HG03108 (cell line): ENCODE measurements around the gene OR9A2.

Experiments
- ATAC-seq: cut with Tn5 transposase; IDR thresholded peaks from one replicate; pipeline ENCODE4 v1.9.1; 2021; ENCODE audit warnings: moderate library complexity; ENCODE audit not compliant: unreplicated experiment

Gene OR9A2, protein sequence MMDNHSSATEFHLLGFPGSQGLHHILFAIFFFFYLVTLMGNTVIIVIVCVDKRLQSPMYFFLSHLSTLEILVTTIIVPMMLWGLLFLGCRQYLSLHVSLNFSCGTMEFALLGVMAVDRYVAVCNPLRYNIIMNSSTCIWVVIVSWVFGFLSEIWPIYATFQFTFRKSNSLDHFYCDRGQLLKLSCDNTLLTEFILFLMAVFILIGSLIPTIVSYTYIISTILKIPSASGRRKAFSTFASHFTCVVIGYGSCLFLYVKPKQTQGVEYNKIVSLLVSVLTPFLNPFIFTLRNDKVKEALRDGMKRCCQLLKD

DNA sequence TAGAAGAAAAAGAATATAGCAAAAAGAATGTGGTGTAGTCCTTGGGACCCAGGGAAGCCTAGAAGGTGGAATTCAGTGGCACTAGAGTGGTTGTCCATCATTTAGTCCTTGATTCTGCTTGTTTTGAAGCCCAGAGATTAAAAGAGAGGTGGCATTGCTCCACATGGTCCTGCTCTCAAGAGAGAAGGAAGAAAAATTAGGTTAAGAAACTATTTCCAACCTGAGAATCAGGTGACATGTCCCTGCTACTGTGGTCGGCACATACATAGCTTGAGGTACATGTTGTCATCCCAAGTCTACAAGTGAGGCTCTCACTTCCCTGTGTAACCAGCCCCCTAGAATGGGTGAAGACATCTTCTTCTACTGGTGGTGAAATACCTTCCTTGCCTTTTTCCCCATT is at the start of gene OR9A2:
OR9A2 (minus strand) TSS at position 101 of the 400 bp plus-strand sequence; CDS start at position 101, 0 bp downstream.
- ATAC-seq: no peak

DNA sequence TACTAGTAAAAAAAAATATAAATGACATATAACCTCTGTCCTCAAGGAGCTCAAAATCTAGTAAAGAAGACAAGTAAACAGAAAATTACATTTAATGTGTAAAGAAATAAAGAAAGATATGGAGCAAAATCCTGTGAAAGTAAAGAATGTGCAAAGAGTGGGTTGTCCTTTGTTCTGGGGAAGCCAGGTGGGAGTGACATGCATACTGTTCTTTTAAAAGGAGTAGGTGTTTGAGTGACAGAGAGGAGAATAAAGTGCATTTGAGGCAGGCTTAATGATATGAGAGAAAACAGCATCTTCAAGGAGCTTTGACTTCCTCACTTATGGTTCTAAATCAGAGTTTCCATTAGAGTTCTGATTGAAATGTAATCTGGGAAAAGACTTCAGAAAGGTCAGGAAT is 47.2 kb upstream of the OR9A2 start:
- ATAC-seq: no peak

DNA sequence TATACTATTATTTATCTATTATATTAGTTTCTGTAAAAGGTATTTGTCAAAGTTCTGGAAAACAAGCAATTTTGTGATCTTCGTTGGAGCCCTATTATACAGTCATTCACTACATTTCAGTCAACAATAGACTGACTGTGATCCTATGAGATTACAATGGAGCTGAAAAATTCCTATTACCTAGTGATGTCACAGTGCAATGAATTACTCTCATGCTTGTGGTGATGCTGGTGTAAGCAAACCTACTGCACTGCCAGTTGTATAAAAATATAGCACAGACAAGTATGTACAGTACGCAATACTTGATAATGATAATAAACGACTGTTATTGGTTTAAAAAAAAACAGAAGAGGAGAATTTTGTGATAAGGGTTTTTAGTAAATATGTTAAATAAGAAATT is 46.6 kb upstream of the OR9A2 start:
- ATAC-seq: no peak

DNA sequence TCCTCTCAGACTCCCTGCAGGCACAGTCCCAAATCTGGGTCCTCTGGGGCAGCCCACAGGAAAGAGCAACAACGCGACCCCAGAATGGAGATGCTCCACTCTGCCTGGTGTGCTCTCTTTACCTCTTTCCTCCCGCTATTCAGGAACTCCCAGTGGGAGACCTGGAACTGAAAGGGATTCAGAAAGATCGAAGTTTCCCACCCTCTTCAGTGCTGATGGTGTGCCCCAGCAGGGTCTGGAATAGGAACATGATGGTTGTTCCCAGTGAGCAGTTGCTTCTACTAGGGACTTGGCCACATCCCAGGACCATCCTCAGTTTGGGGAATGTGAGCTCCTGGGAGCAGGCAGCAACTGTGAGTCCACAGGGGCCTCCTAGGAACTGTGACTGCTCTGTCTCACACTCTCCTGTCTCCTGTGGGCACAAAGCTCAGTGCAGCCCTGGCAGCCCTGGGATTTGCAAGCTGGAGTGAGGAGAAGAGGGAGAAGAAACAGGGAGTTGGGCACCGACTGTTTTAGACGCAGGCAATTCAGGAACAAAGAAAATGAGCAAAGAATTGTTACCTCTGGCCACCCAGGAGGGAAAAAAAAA is 43.1 kb upstream of the OR9A2 start:
- no peak for ATAC-seq

DNA sequence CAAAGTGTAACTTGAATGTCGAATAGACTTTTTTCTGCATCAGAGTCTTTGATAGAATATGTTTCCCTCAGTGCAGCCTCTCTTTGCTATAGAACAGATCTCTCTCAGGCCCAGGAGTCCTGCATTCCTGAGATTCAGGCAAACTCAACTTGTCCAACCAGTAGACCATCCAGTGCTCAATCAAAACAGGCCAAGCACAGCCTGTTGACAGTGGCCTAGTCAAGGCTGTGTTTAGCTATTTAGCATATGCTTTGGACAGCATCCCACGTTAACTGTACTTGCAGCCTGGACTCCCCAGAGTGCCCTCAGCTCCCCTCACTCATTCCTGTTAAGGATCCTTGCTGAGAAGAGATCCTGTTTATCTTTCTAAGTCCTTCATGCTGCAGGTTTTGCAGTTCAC is 41.5 kb upstream of the OR9A2 start:
- ATAC-seq: no peak

DNA sequence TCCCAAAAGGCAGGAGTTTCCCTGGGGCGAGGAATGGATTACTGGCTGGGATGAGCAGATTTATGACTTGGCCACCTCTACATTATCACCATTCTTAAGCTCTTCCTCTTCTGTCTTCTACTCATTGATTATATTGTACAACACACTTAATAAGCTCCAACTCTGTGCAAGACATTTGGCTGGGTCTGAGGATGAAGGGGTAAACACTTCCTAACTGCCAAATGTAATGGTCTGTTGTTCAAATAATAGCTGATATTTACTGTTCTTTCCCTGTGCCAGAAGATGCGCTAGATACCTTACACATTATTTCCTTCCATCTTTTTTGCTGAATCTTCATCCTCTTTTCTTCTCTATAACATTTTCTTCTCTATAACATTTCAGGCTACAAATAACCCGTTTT is 36.8 kb upstream of the OR9A2 start:
- ATAC-seq: no peak

DNA sequence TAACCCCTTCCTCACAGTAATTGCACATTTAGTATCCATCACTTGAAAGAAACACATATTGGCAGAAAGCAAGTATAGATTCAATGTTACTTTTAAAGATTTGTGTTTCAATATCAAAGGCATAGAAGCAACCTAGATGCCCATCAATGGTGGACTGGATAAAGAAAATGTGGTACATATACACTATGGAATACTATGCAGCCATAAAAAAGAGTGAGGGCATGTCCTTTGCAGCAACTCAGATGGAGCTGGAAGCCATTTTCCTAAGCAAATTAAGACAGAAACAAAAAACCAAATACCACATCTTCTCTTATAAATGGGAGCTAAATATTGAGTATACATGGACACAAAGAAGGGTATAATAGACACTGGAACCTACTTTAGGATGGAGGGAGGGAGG is 28.8 kb upstream of the OR9A2 start:
- no peak for ATAC-seq

DNA sequence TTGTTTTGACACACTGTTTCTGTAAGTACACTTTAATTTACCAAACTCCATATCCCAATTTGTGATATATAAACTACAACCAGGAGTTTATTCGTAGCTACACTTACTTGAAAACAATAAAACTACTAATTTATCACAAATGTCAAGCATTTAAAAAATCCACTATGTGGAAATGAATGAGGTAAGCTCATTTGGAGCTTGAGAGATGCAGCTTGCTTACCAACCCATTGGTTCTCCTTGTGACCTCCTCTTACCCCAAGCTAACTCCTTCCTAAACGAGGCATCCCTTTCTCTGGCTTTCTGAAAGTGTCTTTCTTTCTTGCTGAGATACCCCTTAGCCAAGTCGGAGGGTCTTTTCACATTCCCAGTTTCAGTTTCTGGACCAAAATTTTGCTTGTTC is 27.7 kb upstream of the OR9A2 start:
- ATAC-seq: no peak

DNA sequence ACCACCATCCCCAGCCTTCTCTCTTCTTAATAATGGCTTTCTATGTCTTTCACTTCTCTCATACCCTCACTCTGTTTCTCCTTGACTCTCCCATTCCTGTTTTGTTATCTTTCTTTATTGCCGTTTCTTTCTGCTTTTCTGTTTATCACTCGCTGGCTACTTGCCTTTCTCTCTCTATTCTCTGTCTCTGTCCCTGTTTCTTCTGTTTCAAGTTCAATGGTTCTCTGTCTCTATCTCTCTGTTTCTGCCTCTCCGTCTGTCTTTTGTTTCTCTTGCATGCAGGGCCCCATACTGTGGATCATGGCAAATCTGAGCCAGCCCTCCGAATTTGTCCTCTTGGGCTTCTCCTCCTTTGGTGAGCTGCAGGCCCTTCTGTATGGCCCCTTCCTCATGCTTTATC is 25.1 kb upstream of the OR9A2 start, which contains the start of gene OR6V1:
OR6V1 (plus strand) TSS at position 301 of the 400 bp plus-strand sequence; CDS start at position 301, 0 bp downstream.
- ATAC-seq: no peak

DNA sequence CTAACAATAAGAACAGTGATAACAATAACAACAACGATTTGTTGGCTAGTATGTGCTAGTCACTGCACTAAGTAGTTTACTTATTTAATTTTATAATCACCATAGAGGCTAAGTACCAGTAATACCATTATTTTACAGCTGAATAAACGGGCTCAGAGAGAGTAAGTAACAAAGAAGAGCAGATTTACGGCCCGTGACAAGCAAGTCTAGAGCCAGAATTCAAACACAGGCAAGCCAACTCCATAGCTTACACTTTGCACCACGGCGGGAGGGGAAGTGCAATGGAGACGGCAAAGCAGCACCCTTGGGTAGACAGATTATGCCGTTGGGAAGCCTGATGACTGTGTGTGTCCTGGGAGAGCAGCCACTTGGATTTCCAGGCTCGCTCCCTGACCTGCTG is 24.0 kb upstream of the OR9A2 start:
- ATAC-seq: no peak

DNA sequence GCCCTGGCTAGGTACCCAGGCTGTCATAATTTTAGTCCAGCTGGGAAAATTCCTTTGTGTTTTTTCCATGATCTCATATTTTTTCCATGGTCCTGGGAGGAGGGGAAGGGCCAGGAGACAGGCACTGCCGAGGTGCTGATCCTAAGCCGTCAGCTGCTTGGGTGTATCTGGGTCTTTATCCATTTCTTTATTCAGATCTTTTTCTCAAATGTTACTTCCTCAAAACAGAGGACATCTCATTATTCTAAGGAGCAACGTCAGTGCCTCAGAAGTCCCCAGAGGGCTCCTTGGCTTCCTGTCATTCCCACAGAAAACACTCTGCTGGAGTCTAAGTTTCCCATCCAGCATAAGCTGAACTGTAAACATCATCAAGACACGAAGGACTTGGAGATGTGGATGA is 22.4 kb upstream of the OR9A2 start:
- no peak for ATAC-seq

DNA sequence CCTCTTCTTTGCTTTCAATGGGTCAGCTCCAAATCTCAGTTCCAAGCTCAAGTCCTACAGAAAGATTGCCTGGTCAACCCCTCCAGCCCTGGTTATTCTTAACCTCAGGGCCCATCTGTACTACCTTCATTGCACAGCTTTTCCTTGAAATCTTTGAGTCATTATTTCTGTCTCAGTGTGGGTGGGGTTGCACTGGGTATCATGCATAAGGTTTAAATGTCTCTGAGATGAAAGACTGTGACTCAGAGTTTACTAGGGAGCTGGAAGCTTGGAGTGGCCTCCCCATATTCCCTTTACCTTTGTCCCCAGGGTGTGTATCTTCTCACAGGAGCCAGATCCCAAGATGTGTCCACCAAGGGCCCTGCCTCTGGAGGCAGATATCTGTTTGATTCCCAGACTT is 21.9 kb upstream of the OR9A2 start:
- no peak for ATAC-seq

DNA sequence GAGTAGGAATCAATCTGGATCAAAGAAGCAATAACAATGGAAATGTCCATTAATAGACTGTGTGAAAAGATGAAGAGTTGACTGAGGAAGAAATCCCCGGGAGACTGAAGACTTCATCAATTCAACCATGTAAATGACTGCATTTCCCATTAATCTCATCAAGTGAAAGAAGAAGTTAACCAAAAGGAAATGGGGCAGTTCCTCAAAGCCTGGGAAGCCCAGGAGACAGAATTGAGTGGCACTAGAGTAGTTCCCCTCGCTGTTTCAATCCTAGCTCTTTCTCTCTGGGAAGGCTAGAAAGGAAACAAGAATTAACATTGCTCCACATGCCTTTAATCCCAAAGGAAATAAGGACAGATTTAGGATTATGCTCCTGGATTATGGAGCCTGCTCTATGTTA is 20.4 kb upstream of the OR9A2 start:
- ATAC-seq: no peak

DNA sequence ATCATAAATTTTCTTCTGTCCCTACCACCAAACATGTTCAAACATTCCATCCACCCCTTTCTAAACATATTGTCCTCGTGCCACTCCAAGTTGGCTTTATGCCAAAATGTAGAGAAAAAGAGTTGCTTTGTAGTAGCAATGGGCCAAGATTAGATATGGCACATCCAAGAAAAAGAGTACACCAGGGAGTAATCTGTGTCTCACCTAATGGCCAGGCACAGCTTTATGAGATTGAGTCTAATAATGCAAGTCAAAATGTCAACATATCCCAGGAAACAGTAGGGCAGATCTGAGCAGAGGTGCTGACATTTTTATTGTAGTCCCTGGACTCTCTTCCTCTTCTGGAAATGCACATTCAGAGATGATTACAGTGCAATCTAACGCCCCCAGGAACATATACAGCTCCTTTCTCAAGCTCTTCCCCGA is 19.5 kb upstream of the OR9A2 start:
- no peak for ATAC-seq

DNA sequence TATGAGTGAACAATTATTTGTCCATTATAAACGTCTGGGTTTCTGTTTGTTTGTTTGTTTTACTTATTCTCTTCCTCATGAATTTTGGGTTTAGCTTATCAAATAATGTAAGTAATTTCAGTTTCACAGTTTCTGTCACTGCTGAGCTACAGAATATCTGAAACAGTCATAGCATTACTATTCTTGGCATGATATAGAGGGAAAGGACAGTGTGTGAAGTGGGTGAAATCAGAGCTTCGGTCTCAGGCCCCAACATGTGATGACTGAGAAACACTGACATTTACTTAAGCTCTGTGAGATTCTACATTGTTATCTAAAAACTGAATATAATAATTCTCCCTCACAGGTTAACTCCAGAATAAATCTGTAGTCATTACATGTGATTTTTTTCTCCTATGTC is 16.5 kb upstream of the OR9A2 start:
- no peak for ATAC-seq

DNA sequence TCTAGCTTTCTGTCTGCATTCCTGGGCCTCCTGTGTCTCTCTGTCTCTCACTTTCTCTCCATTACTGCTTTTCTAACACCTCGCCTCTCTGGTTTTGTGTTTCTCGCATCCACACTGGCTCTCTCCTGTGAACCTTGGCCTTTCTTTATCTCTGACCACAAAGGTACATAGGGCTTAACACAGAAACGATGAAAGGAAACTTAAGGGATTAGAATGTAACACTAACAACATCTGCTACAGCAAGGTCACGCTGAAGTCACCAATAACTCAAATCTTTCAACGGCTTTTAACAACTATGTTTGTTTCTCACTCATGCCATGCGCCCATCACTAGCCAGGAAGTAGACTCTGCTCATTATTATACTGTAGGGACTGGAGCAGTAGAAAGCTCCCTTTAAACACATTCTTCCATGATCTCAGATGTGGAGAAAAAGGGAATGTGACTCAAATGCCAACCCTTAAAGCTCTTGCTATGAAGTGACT is 15.9 kb upstream of the OR9A2 start:
- ATAC-seq: no peak

DNA sequence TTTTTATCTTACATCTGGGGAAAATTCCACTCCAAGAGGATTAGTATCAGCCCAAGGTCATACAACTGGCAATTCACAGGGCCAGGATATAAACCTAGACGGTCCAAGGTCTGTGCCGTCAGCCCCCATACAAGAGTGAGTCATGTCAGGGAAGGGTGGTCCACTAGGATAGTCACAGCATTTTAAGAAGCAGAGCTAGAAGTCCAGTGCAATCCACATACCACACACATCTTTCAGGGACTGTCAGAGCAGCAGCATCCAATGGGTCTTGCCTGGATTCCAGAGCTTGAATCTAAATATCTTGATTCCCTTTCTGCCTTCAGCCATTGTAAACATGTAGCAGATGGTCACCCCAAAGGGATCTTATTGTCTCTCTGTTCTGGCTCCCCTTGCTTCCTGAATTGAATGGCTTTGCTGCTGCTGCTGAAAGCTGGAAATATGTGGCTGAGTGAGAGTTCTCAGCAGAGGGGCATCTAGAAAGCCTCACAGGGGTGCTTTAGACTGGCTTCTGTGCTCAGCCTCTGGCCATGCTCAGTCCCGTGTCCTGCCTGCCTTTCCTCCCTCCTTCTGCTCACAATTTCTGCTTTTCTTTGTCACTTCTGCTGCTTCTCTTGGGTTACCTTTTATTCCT is 15.3 kb upstream of the OR9A2 start:
- ATAC-seq: no peak

DNA sequence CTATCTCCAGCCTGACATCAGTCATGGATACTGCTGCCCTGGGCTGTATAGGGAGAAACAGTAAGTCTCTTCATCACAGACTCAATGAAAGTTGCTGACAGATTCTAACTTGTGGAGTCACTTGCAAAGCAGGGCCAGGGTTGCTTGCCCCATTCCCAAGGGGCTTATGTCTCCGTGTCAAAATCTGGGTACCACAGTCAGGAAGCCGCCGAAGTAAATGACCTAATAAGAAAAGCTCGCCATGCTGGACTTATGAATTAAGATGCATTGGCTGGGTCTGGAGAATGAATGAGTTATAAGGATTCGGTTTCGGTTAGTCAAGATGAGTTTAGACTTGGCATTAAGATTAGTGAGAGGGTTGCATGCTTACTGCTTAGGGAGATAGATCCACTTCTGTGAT is 14.4 kb upstream of the OR9A2 start:
- no peak for ATAC-seq

DNA sequence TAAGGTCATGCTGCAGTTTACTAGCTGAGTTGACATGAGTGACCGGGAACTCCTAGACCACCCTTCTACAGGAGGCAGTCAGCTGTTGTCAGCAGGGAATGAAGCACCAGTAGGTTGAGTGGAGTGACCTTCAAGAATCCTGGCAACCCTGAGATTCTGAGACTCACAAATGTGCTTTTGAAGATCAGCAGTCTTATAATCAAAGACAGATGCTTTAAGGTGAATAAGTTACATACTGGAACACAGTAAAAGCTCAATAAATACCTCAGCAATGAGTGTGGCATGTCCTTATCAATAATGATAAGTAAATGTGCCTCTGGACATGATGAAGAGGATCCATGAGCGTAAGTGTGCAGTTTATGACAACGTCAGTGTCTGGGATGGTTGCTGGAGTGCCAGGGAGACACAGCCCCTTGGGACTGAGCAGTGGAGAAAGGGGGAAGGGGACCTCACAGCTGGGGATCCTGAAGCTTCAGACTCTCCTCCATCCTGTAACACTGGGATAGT is 13.3 kb upstream of the OR9A2 start:
- no peak for ATAC-seq

DNA sequence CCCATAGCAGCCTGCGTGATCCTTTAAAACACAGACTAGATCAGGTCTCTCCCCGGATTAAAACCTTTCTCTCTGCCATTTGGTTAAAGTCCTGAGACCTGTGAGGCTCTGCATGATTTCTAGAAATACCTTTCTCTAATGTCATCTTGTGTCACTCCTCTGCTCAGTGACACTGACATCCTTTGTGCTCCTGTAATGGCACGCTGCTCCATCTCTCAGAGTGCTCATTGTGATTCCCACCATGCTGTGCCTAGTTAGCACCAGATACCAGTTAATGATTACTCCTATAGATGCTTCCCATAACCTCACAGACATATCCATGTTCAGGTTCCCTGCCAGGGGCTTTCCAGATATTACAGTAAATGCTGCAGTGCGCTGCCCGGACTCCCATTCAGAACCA is 11.7 kb upstream of the OR9A2 start:
- ATAC-seq: no peak

DNA sequence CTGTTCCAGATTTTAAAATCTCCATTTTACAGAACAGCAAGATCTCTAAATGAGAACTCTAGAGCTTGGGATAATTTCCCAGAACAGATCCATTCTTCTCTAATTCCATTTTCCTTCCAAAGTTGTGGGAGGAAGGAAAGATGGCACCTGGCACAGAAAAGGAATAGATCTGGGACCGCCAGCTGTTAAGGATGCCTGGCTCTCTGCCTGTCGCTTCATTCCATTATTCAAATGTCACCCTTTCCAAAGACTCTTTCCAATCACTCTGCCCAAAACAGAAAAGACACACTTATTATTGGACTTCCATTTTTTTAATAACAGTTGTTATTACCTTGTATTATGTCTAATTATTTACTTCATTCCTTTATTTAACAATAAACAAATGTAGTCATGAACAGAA is 751 bp upstream of the OR9A2 start:
- ATAC-seq: no peak

DNA sequence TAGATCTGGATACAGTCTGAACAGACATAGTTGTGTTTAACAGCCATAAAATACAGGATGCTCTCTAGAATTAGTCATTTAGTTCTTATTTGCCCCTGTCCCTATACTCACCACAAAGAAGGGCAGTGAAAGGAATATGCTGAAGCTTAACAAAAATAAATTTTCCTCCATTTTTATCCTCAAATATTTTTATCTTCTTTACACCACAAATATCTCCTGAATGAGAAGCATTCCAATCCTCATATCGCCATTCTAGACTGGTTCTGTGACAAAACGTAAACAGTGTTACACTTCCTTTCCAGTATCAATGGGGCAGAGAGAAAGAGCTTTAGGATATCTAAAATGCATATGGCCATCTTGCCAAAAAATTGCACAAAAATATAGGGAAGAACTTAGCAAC is 1.6 kb downstream of the OR9A2 start:
- no peak for ATAC-seq
